Esophagus (tissue), 2 donors: ENCODE data around the gene SORBS1. TPM values are rescaled to one million over a fixed set of nuclear protein-coding genes. Genes with fewer than 3 reads are reported as not detected.

Source experiments
- H3K27ac ChIP-seq, 2 donors: one replicate each; pipeline ENCODE4 v1.5.1; 2013; ENCODE audit warnings: low read depth in 2 of 2, mild to moderate bottlenecking in 2 of 2, inconsistent platforms in 1 of 2, low read length in 1 of 2, moderate library complexity in 1 of 2
- H3K27me3 ChIP-seq, 2 donors: one replicate each; pipeline ENCODE4 v1.6.1; 2013; ENCODE audit warnings: low read length in 2 of 2, control low read depth in 1 of 2, mild to moderate bottlenecking in 1 of 2; ENCODE audit not compliant: insufficient read depth in 2 of 2, control insufficient read depth in 1 of 2
- H3K36me3 ChIP-seq, 2 donors: one replicate each; pipeline ENCODE4 v1.6.1; 2013; ENCODE audit warnings: low read length in 1 of 2; ENCODE audit not compliant: control insufficient read depth in 2 of 2, insufficient read depth in 2 of 2
- H3K4me1 ChIP-seq, 2 donors: one replicate each; pipeline ENCODE4 v1.6.1; 2013; ENCODE audit warnings: low read length in 1 of 2; ENCODE audit not compliant: control insufficient read depth in 2 of 2, insufficient read depth in 2 of 2
- H3K4me3 ChIP-seq, 2 donors: one replicate each; pipeline ENCODE4 v1.5.1; 2013; ENCODE audit warnings: low read length in 2 of 2, mild to moderate bottlenecking in 2 of 2, low read depth in 1 of 2, moderate library complexity in 1 of 2
- H3K9me3 ChIP-seq, 2 donors: one replicate each; pipeline ENCODE4 v1.6.1; 2013; ENCODE audit warnings: mild to moderate bottlenecking in 2 of 2, low read depth in 1 of 2, low read length in 1 of 2, moderate library complexity in 1 of 2; ENCODE audit not compliant: control insufficient read depth in 2 of 2, insufficient read depth in 1 of 2
- WGBS, 2 donors: extraction: QIAGEN DNeasy Blood & Tissue Kit; methylation state at CpG; one replicate each; pipeline ENCODE4 v1.1.7; 2013; 5-methylcytosine and 5-hydroxymethylcytosine counted together
- polyA plus RNA-seq, 2 donors: library from polyadenylated mRNA; stranded (reverse); fragments of 200-250 nt; gene quantifications; one replicate each; pipeline ENCODE4 v1.2.3, GENCODE V29; 2013
- donor health status: healthy with polysubstance abuse.
- donor health status: Bipolar disorder and iron deficiency.

Gene SORBS1
- polyA plus RNA-seq, 2 donors: 32.7 to 66.3 TPM

DNA sequence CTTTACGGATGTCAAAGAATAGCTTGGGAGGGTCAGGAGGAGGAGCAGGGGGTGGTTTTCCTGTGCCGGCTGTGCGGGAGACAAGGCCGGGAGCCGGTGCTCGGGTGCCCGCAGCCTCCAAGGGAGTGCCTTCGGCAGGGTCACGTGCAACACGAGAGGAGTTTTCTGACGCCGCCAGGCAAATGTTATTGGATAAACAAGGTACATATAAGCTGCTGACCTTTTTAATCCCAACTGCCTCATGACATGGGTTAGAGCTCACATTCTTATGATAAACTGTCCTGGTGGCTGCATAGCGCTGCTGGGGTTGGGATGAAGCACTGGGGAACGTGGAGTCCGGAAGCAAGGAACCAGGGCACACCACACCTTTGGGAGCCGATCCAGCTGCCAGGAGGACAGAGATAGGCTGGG is 145.5 kb downstream of the SORBS1 start:
- Histone ChIP-seq H3K9me3 (no peaks in the 10 kb centered on the region), H3K4me3 (no peak overlapping the region), H3K27me3 (no peaks in the 10 kb centered on the region), H3K27ac (peak overlapping the region; percentile 29 to 69), H3K36me3 (peaks cover 0 to 5% of the 10 kb centered on the region in 2 donors), H3K4me1 (no peaks in the 10 kb centered on the region)
- WGBS, 2 donors: 81% methylated on average over 16 of the region's 16 CpGs

DNA sequence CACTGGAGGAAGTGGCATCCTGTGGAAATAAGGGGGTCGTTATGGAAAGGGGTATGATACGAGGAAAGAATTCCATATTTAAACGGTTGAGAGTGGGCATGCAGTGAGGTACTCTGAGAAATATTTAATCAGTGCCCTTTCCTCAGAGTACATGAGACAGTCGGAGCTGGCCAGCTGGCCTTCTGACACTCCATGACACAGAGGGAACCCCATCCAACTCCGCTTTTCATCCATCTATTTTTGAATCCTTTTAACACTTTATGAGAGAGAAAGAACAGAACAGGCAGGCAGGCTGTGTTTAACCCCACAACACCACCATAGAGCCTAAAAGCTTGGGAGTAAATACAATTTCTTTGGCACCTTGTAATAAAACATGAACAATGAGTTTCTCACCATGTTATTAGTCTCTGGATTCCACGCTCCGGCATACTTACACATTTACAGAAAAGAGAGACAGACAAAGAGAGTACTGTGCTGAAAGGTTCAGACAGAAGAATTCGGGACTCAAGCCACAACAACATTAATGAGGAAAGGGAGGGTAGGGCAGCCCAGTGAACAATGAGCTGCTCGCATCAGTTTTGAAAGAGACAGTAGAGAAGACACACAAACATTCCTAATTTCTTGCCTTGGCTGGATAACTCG is 146.2 kb downstream of the SORBS1 start:
- Histone ChIP-seq H3K4me1 (no peaks in the 10 kb centered on the region), H3K36me3 (peaks cover 0 to 3% of the 10 kb centered on the region in 2 donors), H3K27ac (peak overlapping the region; percentile 29 to 69)

DNA sequence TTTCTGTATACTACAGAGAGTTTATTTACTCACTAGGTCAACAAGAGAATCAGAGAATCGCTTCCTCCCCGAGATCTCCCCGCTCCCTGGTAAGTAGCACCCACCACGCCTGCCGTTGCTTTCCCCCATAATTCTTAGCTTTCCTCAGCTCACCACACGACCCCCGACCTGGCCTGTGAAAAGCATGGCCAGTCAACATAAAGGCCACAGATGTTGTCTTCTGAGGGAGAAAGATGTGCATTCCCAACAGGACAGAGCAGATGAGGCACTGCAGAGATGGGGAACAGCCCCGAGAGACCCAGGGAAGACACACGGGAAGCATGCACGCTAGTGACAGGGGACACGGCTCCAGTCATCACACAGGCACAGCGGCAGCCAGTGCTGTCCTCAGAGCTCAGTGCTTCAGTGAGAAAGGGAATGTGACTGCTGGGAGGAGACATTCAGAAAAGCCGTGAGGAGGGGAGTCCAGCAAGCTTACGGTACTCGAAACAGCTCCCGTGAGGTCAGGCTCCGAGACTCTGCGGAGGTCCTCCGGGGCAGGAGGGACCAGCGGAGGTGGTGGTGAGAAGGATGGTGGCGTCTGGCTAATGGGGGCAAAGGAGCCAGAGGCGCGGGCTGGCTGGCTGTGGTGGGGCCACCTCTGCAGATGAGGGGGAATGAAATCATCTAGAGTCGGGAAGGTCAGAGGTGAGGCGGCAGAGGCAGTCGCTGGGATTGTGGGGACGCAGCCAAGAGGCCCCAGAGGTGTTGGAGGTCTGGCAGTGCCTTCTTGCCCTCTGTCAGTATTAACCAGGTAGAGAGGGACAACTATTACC is 146.9 kb downstream of the SORBS1 start:
- whole genome bisulfite sequencing, 2 donors: 82 to 83% methylated on average over 27 of the region's 27 CpGs
- H3K4me3 ChIP-seq: no peak overlapping the region
- H3K27ac ChIP-seq: peak overlapping the region; percentile 22 to 58
- no peaks in the 10 kb centered on the region for H3K27me3 ChIP-seq
- peaks cover 0 to 3% of the 10 kb centered on the region in 2 donors for H3K36me3 ChIP-seq
- H3K9me3 ChIP-seq: no peaks in the 10 kb centered on the region
- no peaks in the 10 kb centered on the region for H3K4me1 ChIP-seq

More for the DNA sequence above, 146.2 kb downstream of the SORBS1 start:
- WGBS, 2 donors: 71 to 72% methylated on average over 10 of the region's 10 CpGs
- no peaks in the 10 kb centered on the region for H3K27me3 ChIP-seq
- H3K4me3 ChIP-seq: no peak overlapping the region
- H3K9me3 ChIP-seq: no peaks in the 10 kb centered on the region

DNA sequence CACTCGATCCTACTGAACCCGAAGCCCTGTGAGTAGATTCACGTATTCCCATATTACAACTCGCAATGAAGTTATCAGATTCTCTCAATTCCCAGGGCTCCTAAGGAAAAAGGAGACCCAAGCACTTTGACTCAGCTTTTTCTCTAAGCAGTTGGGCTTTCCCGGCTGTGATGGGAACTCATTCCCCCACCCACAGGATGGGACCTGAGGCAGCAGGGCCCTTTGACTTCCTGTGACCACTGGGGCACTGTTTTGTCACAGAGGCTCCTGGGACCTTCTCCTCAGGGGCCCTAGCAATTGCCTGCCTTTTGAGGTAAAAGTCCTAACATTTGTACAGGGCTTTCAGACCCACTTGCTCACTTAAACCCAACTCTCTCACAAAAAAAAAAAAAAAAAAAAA is 147.6 kb downstream of the SORBS1 start:
- no peaks in the 10 kb centered on the region for H3K4me1 ChIP-seq

DNA sequence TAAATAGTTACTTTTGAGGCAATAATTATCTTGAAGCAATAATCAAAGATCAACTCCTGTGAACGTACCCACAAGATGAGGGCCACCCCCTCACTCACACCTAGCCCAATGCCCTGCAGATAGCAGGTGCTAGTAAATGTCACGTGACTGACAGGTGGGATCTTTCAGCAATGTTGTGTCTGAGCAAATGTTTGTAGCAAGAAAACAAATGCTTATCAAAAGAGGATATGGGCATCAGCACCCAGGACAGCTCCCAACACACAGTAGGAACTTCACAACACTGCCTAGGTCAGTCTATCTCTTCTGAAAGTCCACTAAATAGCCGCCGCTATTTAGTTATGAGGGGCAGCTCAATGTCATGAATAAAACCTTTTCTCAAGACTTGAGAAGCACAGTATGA is 149.5 kb downstream of the SORBS1 start:
- WGBS, 2 donors: 81 to 86% methylated on average over 4 of the region's 4 CpGs
- H3K4me1 ChIP-seq: peaks cover 3% of the 10 kb centered on the region in 2 donors
- H3K4me3 ChIP-seq: no peak overlapping the region
- no peak overlapping the region for H3K27ac ChIP-seq
- H3K36me3 ChIP-seq: peaks cover 0 to 3% of the 10 kb centered on the region in 2 donors
- no peaks in the 10 kb centered on the region for H3K9me3 ChIP-seq
- H3K27me3 ChIP-seq: no peaks in the 10 kb centered on the region

More for the DNA sequence above, 147.6 kb downstream of the SORBS1 start:
- Histone ChIP-seq H3K9me3 (no peaks in the 10 kb centered on the region), H3K36me3 (peaks cover 0 to 3% of the 10 kb centered on the region in 2 donors), H3K27ac (peak overlapping the region; percentile 26 to 59), H3K4me3 (no peak overlapping the region), H3K27me3 (no peaks in the 10 kb centered on the region)
- WGBS, 2 donors: 78 to 84% methylated on average over 5 of the region's 5 CpGs

DNA sequence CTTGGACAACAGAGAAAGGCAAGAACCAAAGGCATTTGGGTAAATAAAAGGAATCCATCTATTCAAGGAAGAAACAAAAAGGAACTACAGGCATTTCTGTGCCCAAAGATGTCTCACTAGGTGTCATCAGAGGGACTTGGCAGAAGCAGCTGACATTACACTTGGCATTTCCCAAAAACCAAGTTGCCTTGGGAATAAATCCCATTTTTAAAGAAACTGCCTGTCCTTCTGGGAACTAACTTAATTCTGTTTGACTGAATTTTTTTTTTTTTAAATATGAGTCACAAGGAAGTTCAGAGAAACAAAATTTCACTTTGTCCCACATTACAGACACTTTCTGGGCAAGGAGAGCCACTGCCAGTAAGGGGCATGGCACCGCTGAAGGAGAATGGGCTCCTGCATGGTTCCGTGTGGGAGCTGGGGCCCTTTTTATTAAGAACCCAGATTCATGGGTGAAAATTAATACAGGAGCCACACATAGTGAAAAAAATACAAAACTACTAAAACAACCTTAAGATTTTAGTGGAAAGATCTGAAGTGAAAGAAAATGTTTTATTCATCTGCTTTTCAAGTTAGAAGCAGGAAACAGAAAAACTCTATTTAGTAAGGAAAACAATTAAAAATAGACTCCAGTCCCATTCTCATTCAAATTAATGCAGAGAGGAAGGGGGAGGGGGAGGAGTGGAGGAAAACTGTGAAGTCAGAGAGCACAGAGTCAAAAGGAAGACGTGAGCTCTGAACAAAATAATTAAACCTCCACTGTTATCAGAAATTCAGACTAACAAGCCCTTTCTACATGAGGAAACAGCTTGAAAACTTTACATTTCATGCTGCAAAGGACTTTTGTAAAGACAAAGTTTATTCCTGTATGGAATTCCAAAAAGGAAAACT is 151.9 kb downstream of the SORBS1 start:
- no peaks in the 10 kb centered on the region for H3K27me3 ChIP-seq
- WGBS, 2 donors: 17 to 33% methylated on average over 3 of the region's 3 CpGs
- peaks cover 3% of the 10 kb centered on the region in 2 donors for H3K4me1 ChIP-seq

DNA sequence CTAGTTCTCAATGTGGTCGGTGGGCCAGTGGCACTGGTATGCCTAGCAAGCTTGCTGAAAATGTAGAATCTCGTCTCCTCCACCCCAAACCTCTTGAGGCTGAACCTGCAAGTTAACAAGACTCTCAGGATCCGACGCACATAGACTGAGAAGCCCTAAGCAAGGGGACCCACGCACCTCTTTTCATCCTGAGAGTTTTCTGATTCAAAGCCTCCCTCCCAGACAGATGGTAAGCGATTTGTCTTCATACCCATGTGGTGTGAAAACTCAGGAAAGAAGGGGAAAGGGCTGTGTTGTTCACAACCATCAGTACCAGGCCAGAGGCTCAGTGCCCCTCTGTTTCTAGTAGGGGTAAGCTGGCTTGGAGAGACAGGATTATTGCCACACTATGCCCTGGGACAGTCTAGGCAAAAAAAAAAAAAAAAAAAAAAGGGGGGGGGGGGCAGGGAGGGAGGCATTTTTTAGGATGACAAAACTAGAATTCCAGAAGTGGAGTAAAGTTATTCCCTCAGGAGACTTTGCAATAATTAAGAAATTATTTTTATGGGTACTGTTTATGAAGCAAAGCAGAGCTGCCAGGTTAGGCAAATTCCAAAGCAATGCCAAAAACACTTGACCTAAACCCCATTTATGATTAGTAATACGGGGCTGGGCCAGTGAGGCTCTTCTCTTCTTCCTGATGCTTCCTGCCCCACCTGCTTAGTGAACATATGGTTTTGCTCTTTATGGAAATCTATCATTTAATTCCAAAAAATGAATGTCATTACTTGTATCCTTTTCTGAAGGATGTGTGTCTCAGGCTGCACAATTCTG is 152.8 kb downstream of the SORBS1 start:
- WGBS, 2 donors: 71 to 77% methylated on average over 7 of the region's 7 CpGs

More for the DNA sequence above, 151.9 kb downstream of the SORBS1 start:
- peaks cover 0 to 2% of the 10 kb centered on the region in 2 donors for H3K36me3 ChIP-seq
- H3K9me3 ChIP-seq: no peaks in the 10 kb centered on the region
- peak overlapping the region; percentile 81 to 85 for H3K27ac ChIP-seq
- H3K4me3 ChIP-seq: no peak overlapping the region

DNA sequence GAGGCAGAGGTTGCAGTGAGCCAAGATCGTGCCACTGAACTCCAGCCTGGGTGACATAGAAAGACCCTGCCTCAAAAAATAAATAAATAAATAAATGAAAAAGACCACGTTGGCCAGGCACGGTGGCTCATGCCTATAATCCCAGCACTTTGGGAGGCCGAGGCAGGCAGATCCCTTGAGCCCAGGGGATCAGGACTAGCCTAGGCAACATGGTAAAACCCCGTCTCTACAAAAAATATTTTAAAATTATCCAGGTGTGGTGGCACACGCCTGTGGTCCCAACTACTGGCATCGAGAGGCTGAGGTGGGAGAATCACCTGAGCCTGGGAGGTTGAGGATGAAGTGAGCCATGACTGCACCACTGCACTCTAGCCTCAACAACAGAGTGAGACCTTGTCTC is 153.6 kb downstream of the SORBS1 start:
- H3K4me1 ChIP-seq: peaks cover 3% of the 10 kb centered on the region in 2 donors
- no peak overlapping the region for H3K4me3 ChIP-seq
- WGBS, 2 donors: 86 to 87% methylated on average over 7 of the region's 7 CpGs
- H3K27ac ChIP-seq: no peak overlapping the region
- H3K9me3 ChIP-seq: no peaks in the 10 kb centered on the region
- no peaks in the 10 kb centered on the region for H3K27me3 ChIP-seq
- H3K36me3 ChIP-seq: peaks cover 0 to 2% of the 10 kb centered on the region in 2 donors

More for the DNA sequence above, 152.8 kb downstream of the SORBS1 start:
- Histone ChIP-seq H3K9me3 (no peaks in the 10 kb centered on the region), H3K27me3 (no peaks in the 10 kb centered on the region), H3K36me3 (peaks cover 0 to 2% of the 10 kb centered on the region in 2 donors), H3K4me1 (peaks cover 3% of the 10 kb centered on the region in 2 donors), H3K4me3 (no peak overlapping the region), H3K27ac (peak overlapping the region; percentile 82 to 85)
